Kidney glomerular epithelial cell (primary cell): Measurements from ENCODE around the gene NUDT14.

Source experiments
- DNase-seq: peaks from one replicate; lab custom pipeline; 2025; lab: John Stamatoyannopoulos, UW

Gene NUDT14

DNA sequence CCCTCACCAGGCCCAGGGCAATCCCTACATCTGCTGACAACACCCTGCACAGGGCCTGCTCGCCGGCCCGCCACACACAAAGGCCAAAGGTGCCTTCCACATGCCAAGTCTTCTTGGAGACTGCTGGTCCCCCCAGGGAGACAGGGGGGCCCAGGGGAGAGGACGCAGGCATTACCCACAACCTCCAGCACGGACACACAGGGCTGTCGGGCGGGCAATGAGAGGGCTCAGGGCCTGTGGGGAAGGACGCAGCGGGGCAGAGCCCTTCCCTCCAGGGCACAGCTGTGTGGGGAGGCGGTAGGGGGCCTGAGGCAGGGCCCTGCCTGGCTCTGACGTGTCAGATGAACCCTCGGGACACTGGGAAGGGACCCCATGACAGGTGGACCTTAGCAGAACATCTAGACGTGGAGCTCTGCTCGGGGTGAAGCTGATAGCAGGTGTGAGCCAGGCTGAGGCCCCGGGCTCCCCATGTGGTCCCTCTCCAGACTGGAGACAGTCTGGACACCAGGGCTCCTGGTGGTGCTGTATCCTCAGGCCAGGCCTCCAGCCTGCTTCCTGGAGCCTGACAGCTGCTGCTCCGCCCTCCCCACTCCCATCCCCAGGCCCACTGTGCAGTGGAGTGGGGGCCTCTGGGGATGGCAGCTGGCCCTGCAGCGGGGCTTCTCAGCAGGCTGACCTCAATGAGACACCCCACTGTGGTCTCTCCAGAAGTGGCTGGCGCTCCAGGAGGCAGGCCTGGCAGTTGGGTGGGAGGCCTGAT lies 31.6 kb upstream of the NUDT14 start:
- DNase-seq: no peak

DNA sequence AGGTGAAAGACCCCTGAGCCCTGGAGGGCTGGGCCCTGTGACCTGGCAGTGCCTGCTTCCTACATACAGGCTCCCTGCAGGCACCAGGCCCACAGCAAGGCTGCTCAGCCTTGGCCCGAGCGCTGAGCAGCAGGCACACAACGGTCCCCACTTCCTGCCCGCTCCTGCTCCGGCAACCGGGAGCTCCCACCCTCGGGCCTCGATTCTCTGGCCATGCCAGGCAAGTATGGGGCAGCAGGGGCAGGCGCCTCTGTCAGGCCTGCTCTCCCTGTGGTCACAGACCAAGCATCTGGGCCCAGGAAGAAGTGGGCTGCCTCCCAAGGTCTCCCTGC lies 30.6 kb upstream of the NUDT14 start:
- no peak for DNase-seq

DNA sequence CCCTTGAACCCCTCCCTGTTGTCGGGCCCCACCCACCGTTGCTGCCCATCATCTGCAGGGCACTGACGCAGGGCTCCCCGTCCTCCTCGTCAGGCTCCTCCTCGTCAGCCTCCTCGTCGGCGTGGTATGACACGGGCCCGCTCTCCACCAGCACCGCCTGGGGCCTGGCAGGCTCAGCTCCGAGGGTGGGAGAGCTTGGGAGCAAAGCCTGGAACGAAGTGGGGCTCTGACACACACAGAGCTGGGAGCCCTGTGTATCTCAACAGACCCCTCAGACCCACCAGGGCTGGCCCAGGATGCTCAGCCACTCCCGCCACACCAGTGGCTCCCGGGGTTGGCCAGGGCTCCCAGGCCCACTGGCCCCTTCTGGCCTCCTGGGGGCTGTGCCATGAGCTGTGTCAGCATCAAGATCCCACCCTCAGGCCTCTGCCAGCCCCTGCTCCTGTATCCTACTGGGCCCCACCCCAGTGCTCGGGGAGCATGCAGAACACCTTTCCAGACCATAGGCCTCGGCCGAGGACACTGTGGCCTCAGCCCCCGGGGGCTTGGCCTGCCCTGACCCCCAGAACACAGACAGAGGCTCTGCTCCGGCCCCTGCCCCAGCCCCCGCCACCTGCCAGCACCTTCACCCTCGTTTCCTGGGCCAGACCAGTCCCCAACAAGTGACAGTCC lies 30.1 kb upstream of the NUDT14 start:
- DNase-seq: no peak

DNA sequence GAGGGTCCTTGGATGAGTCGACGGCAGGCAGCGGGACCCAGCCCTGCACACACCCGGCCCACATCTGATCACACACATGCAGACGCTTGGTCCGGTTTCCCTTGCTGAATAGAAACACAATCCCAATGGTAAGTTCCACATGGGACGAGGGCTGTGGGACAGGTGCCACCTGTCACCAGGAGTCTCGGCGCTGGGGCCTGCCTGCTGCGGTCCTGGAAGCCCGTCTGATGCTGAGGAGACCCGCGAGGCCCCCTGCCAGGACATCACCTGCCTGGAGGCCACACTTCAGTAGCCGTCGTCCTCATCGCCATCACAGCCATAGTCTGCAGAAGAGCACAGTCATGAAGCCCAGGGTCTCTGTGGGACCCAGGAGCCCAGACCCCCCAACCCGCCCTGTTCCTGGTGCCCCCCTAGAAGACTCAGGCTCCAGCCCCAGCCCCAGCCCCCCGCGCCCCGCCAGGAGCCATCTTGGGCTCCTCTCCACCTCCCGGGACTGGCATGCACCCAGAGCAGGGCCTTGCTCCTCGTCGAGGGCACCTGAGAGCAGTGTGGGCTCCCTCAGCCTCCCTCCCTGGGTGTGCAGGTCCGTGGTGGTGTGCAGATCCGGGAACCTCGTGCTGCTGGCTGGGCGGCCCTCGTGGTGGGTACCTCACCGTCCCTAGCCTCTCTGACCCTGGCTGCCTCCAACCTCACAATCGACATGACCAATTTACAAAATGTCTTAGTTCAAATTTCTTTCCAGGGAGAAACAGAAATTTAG lies 29.3 kb upstream of the NUDT14 start:
- DNase-seq: no peak

DNA sequence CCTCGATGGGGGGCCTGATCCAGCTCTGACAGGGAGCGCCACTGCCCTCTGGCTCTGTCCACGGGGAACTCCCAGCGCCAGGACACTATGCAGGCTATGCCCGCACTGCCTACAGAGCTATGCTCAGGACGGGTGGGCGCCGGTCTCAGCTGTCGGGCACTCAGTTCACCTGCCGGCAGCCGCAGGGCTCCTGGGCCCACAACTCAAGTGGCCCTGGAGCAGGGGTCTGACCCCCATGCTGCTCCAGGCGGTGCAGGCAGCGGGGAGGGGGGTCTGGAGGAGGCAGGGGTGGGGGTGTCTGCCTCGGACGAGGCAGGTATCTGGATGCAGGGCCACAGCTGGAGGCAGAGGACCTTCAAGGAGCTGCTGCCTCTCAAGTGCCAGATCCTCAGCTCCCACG lies 28.5 kb upstream of the NUDT14 start:
- DNase-seq: no peak

DNA sequence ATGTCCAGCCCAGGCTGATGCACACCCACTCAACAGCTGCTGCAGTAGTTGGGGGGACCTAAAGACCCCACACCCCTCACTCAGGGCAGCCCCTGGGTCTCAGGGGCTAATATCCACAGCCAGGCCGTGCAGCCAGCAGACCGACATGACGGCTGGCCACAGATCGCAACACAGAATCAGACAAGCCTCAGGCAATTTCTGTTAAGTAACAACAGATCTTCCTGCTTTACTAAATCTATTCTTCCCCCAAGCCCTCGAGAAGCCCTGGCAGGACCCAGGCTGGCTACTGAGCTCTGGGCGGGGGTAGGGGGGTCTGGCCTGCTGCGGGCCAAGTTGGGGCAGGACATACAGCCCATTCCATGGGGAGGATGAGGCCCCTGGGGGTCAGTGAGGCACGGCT lies 28.0 kb upstream of the NUDT14 start:
- DNase-seq: no peak

DNA sequence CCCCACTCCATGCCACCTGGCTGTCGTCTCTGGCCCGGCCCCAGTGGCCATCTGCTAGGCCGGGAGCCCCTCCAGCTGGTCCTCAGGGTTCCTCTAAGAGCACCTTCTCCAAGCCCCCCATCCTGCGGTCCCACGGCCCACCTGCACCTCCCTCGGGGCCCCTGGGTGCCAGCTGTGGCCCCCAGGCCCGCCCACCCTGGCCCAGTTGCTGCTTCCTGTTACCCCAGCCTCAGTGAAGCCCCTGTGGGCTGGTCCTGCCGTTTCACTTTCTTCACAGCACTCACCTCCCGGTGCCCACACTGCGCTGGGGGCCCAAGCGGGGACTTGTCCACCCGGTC lies 27.6 kb upstream of the NUDT14 start:
- no peak for DNase-seq

DNA sequence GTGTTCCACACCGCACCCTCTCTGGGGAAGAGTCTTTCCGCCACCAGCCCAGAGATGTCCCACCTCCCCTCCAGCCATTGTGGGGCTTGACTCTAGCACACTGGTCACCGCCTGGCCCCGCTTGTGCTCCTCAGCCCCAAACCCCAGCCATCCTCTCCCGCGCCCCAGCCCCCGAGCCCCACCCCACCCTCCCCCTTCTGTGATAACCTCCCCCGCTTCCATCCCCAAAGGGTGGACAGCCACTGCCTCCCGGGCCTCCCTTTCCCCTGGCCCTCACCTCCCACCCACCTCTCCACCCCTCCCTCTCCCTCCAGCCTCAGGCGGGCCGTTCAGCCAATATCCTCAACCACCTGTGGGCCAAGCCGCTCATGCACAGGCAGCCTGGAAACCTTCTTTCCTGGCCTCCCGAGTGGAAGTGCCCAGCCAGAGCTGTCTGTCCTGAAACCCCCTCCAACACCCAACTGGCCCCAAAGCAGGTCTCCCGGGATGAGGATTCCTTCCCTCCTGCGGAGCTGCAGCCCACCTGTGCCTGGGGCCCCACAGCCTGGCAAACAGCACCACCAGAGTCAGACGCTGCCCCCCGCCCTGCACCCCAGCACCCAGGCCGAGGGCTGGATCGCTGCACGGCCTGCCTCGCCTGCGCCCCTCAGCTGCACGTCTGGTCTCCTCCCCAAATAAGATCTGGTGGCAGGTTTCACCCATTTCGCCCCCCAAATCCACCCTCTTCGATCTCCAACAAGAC lies 27.1 kb upstream of the NUDT14 start:
- DNase-seq: no peak

DNA sequence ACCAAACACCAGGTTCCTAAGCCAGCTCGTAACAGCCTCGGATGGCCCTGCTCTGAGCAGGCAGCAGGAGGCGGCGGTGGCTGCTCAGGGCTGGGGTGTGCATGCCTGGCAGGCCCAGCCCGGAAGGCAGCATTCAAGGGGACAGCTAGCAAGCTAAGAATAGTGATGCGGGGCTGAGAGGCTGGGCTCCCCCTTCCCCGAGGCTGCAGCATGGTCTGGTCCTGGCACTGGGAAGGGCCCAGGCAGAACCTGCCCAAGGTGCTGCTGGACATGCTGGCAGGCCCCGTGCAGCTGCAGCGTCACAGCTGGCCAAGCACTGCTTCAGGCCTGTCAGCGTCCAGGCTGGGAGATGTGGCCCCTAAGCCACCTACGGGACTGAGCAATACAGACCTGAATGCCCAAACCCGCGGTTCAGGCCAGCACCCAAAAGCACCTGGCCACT lies 26.4 kb upstream of the NUDT14 start:
- no peak for DNase-seq

DNA sequence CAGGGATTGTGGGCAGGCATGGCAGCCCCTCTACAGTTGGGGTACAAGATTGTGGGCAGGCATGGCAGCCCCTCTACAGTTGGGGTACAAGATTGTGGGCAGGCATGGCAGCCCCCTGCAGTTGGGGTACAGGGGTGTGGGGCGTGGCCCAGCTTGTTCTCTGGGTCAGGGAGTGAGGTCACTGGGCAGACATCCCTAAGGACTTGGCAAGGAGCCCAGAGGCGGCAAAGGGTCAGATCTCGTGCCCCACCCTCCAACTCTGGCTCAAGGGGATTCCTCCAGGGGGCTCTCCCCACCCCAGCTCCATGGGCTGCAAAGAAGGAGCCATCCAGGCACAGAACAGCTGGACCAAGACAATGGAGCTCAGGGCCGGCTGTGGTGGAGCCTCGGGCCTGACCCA lies 25.8 kb upstream of the NUDT14 start:
- DNase-seq: no peak

DNA sequence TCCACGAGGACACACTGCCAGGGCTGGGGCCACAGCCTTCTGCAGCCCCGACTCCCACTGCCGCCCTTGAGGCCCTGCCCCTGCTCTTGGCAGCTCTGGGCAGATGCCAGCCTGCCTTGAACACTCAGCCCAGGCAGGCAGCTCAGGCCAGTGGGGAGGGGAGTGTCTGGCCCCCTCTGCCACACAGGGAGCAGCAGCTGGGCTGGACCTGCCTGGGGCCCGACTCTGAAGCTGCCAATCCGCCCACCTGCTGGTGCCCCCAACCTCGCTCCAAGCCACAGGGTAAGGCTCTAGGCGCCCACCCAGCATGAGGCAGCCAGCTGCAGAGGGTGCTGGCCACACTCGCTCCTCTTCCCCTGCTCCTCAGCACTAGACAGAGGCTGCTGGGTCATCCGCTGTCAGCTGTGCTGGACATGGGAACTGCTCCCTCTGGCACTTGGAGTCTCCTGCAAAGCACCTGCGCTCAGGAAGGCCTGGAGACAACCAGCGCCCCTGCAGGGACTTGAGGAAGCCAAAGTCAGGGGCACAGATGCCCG lies 24.6 kb upstream of the NUDT14 start:
- DNase-seq: no peak

DNA sequence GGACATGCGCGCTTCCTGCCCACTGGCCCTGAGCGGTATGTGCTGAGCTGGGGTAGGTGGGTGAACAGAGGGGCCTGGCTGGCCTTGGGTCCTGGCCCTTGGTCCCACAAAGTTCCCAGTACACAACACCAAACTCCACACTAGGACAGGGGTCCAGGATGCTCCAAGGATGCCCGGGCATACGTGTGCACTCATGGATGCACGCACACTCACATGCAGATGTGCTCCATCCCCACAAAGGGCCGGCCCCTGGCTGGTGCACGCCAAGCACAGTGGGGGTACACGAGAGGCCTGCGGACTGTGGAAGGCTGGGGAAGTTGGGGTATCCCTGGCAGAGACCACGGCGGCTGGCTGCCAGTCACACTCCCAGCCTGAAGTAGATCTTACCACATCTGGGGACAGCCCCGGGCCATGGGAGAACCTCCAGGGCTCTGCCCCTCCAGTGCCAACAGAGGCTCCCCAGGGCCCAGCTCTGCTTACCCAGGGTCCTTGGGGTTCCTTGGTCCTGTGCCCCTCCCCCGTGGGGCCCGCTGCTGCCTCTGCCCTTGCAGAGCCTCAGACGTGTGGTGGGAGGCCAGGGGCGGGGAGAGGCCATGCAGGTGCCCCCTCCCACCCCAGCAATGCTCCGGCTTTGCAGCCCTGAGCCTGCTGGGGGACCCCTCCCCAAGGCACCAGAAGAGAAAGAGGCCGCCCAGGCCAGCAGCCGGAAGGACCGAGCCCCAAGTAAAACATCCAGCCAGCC lies 24.0 kb upstream of the NUDT14 start:
- no peak for DNase-seq

DNA sequence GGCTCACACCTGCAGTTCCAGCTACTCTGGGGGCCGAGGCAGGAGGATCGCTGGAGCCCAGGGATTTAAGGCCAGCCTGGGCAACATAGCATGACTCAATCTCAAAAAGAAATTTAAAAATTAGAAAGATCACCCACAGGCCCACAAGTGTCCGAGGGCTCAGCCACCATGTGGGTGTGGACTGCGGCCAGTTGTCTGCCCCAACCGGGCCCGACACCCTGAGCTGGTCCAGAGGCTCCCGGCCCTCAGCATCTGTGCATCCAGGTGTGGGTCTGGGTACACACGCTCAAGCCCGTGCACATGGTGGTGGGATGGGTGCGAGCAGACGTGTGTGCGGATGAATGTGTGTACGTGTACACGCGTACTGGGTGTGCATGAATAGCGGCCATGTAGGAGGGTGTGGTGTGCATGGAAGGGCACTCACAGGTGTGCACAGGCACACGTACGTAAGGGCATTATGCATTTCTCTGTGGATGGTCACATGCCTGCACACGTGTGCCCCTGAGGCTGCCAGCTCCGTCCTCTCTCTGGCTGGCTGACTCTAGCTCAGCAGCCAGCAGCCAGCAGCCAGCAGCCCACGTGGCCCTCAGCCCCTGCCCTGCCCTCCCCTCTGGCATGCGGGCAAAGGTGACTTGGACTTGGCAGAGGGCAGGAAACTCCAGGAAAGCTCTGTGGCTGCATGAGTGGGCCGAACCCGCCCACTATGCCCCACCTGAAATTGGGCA lies 23.3 kb upstream of the NUDT14 start:
- no peak for DNase-seq

DNA sequence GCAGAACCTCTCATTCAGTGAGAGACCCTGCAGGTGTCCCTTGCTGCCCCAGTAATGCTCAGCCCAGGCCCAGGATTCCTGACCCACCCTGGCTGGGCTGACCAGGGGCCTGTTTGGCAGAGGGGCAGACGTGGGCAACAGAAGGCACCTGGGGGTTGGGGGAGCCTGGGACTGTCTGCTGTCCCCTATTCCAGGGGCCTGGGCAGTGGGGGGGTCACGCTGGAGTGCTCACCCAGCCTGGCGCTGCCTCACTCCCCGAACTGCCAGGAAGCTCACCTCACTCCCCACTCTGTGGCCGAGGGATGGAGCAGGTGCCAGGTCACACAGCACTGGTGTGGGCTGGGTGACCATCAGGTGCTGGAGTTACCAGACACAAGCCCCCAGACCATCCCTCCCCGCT lies 22.6 kb upstream of the NUDT14 start:
- DNase-seq: no peak

DNA sequence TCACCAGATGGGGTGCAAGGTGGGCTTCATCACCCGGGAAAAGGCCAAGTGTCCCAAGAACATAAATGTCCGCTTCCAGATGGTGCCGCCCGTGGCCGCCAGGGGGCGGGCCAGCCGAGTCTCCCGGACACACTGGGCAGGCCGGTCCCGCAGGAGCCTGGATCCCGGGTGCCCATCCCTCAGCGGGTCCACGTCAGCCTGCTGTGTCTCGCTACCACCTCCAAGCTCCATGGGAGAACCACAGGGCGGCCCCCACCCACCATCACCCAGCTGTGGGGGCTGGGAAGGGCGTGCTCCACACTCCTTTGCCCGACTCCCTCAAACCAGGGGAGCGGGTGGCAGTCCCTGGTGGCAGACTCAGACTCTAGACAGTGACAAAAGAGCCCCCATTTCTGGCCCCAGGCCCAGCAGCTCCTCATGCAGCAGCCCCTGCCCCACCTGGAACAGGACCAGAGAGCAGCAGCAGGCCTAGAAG lies 22.0 kb upstream of the NUDT14 start:
- peak; percentile 31 for DNase-seq

DNA sequence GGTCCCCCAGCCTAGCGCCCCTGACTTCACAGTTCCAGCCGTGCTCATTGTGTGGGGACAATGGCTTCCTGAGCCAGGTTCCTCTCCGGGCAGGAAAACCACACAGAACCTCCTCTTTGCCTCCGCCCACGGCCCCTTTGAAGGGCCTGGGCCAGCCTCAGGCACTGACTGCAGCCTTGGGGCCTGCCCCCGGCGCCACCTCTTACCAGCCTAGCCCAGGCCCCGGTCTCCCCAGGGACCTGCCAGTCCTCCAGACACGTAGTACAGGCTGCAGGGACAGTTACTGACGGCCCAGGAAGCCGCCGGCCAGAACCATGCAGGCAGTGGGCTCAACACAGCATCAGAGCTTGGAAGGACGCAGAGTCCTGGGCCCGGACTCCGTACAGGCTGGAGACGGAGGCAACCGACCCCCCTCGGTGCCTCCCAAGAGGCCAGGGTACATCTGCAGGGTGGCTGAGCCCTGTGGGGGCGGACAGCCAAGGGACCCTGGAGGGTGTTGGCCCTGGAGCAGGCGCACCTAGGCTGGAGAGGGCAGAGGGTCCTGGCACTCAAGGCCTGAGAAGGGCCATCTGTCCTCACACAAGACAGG lies 20.9 kb upstream of the NUDT14 start:
- no peak for DNase-seq

DNA sequence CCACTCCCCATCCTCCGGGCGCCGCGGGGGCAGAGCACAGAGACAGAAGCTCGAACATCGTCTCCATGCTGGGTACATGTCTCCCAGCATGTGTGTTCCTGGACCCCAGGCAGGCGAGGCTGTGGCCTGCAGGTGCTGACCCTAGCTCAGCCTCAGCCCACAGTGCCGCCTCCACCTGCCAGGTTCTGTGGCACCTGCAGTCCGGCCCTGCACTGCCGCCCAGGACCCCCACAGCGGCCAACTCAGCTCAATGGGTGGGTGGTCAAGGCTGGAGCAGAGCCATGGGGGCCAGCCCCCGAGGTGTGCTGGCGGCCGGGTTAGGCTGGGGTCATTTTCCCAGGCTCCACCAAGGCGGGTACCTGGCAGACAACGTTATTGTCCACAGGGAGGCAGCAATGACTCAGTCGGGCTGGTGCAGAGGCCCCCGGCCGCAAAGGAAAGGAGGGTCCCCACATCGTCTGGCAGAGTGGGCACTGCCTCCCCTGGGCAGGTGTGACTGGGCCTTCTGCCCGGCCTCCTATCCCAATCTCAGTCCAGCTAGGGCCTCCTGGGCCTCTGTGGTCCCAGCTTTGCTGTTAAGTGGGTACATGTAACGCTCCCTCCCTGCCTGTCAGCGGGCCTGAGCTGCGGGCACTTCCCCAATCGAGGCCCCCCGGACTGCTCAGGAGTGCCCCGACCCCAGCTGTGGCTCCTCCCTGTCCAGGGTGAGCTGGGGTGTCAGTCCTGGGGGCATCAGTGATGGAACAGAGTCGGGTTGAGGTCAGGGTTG lies 20.2 kb upstream of the NUDT14 start:
- no peak for DNase-seq

DNA sequence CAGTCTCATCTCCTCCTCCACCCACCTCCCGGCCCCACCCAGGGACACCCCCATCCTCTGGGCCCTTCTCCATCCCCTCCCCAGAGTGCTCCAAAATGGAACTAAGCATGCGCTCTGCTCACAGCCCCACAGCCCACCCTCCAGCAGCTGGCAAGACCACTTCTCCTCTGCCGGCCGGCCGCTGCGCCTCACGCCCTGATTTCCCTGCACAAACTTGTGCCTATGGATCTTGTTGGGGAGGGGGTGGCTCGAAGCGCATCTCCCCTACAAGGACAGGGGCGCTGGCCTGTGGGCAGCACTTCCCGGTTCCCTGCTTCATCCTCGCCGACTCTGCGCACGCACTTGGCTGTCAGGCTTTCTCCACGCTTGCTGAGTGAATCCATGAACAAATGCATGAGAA lies 19.5 kb upstream of the NUDT14 start:
- no peak for DNase-seq

DNA sequence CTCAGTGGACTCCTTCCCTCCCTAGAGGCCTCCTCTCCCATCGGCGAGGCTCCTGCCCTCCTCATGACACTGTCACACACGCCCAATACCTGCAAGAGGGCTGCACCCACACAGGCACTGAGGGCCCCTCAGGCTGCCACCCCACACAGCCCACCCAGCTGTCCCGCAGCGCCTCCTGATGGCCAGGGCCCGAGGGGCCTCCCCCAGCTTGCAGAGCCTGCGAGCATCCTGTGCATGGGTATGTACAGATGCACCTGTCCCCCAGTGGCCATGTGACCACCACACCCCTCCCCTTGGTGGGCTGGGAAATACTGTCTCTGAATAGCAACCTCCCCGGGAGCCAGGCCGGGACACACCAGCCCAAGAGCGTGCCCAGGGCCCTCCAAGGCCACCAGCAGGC lies 19.0 kb upstream of the NUDT14 start:
- no peak for DNase-seq

DNA sequence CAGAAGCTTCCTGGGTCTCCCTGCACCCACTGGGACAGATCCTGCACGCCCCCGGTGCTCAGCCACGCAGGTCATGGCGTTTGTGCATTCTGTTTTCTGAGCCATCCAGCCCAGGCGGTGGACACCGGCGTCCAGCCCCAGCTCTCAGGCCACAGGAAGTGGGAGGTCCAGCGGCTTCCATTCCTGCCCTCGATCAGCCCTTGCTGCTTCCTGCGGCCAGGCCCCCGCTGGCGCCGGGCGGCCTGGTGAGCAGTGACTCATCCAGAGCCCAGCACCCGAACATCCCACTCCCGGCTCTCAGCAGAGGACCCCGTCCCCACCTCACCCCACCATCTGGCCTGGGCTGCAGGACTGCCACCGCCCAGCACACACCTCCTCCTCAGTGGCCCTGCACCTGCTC lies 18.0 kb upstream of the NUDT14 start:
- no peak for DNase-seq
